Stomach (tissue), 9 donors: ENCODE results near the gene ZNF263. TPM values are rescaled to one million over a fixed set of nuclear protein-coding genes. Genes with fewer than 3 reads are reported as not detected.
A peak's percentile ranks its signal among the peaks of the same experiment; 100 is the strongest.

ENCODE experiments used
- DNase-seq, 2 donors: peaks; one replicate each; pipeline versions ENCODE4 v3.0.0 to v3.0.0-alpha.2; 2013 to 2019
- H3K27ac ChIP-seq, 5 donors: fragments of 200-600 bp in 4 of 5; sonication (generic) in 4 of 5; one replicate each; pipeline ENCODE4 v1.5.1; 2013 to 2019; ENCODE audit warnings: mild to moderate bottlenecking in 1 of 5, moderate library complexity in 1 of 5
- H3K27me3 ChIP-seq, 3 donors: fragments of 200-600 bp; sonication (generic); one replicate each; pipeline ENCODE4 v1.5.1; 2017 to 2019; ENCODE audit warnings: mixed run types in 1 of 3
- H3K36me3 ChIP-seq, 4 donors: fragments of 200-600 bp; sonication (generic); 1 replicate in 3 of 4; 2 replicates in 1 of 4; pipeline ENCODE4 v1.5.1; 2016 to 2019
- H3K4me1 ChIP-seq, 4 donors: fragments of 200-600 bp; sonication (generic); one replicate each; pipeline ENCODE4 v1.5.1; 2016 to 2019
- H3K4me3 ChIP-seq, 4 donors: fragments of 200-600 bp; sonication (generic) in 3 of 4; one replicate each; pipeline ENCODE4 v1.5.1; 2016 to 2019; ENCODE audit warnings: mild to moderate bottlenecking in 1 of 4
- H3K9me3 ChIP-seq, 4 donors: fragments of 200-600 bp; sonication (generic); one replicate each; pipeline ENCODE4 v1.5.1; 2016 to 2019
- EP300 ChIP-seq: sonication (generic); formaldehyde crosslinking; IDR thresholded peaks from one replicate; pipeline ENCODE4 v1.6.1; 2017; ENCODE audit warnings: antibody characterized with exemption
- POLR2A ChIP-seq, 4 donors: fragments of 450-650 bp; IDR thresholded peaks; one replicate each; pipeline ENCODE4 v1.6.1; 2016; ENCODE audit warnings: antibody characterized with exemption in 4 of 4, control low read depth in 2 of 4, mild to moderate bottlenecking in 1 of 4, moderate library complexity in 1 of 4
- POLR2AphosphoS5 ChIP-seq, 3 donors: sonication (generic); formaldehyde crosslinking; IDR thresholded peaks; one replicate each; pipeline ENCODE4 v1.6.1; 2016; ENCODE audit warnings: antibody characterized with exemption in 3 of 3
- WGBS, 5 donors: extraction: QIAGEN DNeasy Blood & Tissue Kit in 3 of 5; methylation state at CpG; one replicate each; pipeline versions ENCODE4 v1.1.5 to v1.1.7; 2013 to 2018; 5-methylcytosine and 5-hydroxymethylcytosine counted together
- intact Hi-C: fragments of 100-400 bp; cut with DNase I; formaldehyde crosslinking; loops from one replicate; pipeline ENCODE4 v1.15.1; 2023; ENCODE audit warnings: low total_unique reads
- polyA plus RNA-seq, 3 donors: library from polyadenylated mRNA; stranded (reverse); fragments of 200-250 nt; gene quantifications; one replicate each; pipeline ENCODE4 v1.2.3, GENCODE V29; 2013
- total RNA-seq, 5 donors: library from RNA; depleted of rRNA; stranded (reverse); fragments of >200 nt; gene quantifications; one replicate each; pipeline versions ENCODE4 v1.1.0 to v1.2.3, GENCODE V29; 2014 to 2016
- TF ChIP-seq, protein P1 (sequence below), 7 experiments: fragments of 450-650 bp in 4 of 7; fragments of 200-600 bp in 3 of 7; sonication (generic) in 3 of 7; IDR thresholded peaks; one replicate each; pipeline ENCODE4 v1.5.1; 2016 to 2019; ENCODE audit warnings: antibody characterized with exemption in 7 of 7, control low read depth in 2 of 7, mild to moderate bottlenecking in 1 of 7
- donor health status: healthy with polysubstance abuse.
- donor health status: Bipolar disorder and iron deficiency.
- donor health status: healthy.

The ZNF263 gene
- total and polyA plus RNA-seq, 8 donors = 10.8 to 67.0 (median 30.8) TPM

DNA sequence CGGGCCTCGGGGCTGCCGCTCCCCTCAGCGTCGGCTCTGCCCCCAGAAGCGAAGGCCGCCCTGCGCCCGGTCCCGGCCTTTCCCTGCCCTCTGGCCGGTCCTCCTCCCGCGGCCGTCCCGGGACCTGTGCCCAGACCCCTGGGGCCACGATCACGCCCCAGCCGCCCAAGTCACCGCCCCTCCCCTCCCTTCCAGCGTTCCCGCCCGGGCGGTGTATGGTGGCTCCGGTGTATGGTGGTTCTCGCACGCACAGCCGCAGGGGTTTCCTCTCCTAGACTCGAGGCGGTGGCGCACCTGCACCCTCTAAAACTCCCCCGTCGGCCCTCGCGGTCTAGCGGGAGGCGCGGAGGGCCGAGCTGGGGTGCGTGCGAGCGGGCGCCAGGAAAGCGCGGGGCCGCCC lies 11.9 kb downstream of the ZNF263 start:
- Histone ChIP-seq H3K4me3 (no peak overlapping the region), H3K27ac (no peak overlapping the region), H3K9me3 (peaks cover 71 to 100% (median 92%) of the 10 kb centered on the region in 4 donors), H3K36me3 (peaks cover 39 to 83% (median 59%) of the 10 kb centered on the region in 4 donors), H3K27me3 (no peaks in the 10 kb centered on the region), H3K4me1 (no peaks in the 10 kb centered on the region)
- TF ChIP-seq POLR2A (IDR thresholded peaks at IDR 0.05) (no peak), EP300 (no peak), POLR2AphosphoS5 (IDR thresholded peaks at IDR 0.05) (no peak)
- TF ChIP-seq, protein P1, sequence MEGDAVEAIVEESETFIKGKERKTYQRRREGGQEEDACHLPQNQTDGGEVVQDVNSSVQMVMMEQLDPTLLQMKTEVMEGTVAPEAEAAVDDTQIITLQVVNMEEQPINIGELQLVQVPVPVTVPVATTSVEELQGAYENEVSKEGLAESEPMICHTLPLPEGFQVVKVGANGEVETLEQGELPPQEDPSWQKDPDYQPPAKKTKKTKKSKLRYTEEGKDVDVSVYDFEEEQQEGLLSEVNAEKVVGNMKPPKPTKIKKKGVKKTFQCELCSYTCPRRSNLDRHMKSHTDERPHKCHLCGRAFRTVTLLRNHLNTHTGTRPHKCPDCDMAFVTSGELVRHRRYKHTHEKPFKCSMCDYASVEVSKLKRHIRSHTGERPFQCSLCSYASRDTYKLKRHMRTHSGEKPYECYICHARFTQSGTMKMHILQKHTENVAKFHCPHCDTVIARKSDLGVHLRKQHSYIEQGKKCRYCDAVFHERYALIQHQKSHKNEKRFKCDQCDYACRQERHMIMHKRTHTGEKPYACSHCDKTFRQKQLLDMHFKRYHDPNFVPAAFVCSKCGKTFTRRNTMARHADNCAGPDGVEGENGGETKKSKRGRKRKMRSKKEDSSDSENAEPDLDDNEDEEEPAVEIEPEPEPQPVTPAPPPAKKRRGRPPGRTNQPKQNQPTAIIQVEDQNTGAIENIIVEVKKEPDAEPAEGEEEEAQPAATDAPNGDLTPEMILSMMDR (IDR thresholded peaks at IDR 0.05) = no peak
- WGBS, 5 donors = 34 to 57% (median 39%) methylated on average over 29 to 45 of the region's 45 CpGs
- DNase-seq = no peak
- intact Hi-C loops = loop anchor here (10.0 kb wide), 1 partner anchor 50 kb away; no protein-coding TSS in a partner anchor

DNA sequence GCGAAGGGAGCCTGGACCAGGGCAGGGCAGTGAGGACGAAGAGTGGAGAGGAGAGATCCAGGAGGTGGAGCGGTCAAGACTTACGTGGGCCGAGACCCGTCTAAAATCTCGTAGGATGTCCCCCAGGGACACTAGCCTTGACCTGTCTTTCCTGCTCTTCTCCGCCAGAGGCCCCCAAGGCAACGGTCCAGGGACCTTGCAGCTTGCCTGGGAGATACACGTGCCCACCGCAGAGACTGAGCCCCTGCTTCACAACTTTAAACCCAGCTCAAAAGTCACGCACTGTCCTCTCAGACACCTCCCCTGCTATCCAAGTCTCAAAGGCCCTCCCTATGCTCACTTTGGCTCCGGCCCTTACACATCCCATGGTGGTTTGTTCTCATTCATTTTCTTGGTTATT lies 12.5 kb downstream of the ZNF263 start:
- Histone ChIP-seq H3K27me3 (no peaks in the 10 kb centered on the region), H3K27ac (no peak overlapping the region), H3K36me3 (peaks cover 39 to 83% (median 59%) of the 10 kb centered on the region in 4 donors), H3K9me3 (peaks cover 66 to 100% (median 92%) of the 10 kb centered on the region in 4 donors), H3K4me1 (no peaks in the 10 kb centered on the region), H3K4me3 (no peak overlapping the region)
- 59 to 75% (median 67%) methylated on average over 13 of the region's 13 CpGs for WGBS, 5 donors
- TF ChIP-seq, protein P1 (IDR thresholded peaks at IDR 0.05) = no peak
- TF ChIP-seq POLR2AphosphoS5 (IDR thresholded peaks at IDR 0.05) (no peak), POLR2A (IDR thresholded peaks at IDR 0.05) (no peak), EP300 (no peak)
- intact Hi-C loops = loop anchor here (10.0 kb wide), 1 partner anchor 51 kb away; no protein-coding TSS in a partner anchor
- DNase-seq = no peak

DNA sequence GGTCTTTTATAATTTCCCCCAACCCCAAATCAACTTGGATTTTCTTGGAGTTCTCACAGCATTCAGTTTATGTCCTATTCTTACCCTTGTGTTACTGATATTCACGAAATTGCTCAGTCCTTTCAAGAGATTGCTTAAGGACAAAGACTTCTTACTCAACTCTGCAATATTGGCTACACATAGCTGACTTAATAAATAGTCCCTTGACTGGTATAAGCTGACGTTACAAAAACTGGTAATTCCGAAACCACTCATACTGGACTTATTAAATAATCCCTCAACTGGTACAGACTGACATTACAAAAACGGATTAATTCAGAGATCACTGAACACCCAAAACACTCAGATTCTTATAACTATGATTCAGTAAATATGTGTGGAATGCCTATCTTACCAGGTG lies 21.1 kb downstream of the ZNF263 start:
- H3K4me1 ChIP-seq = peaks cover 9 to 25% (median 22%) of the 10 kb centered on the region in 4 donors
- WGBS, 5 donors = 72 to 81% (median 75%) methylated on average over 4 of the region's 4 CpGs
- peaks cover 38 to 68% (median 51%) of the 10 kb centered on the region in 4 donors for H3K36me3 ChIP-seq
- TF ChIP-seq, protein P1 (IDR thresholded peaks at IDR 0.05) = no peak
- TF ChIP-seq POLR2A (IDR thresholded peaks at IDR 0.05) (no peak), POLR2AphosphoS5 (IDR thresholded peaks at IDR 0.05) (no peak), EP300 (no peak)
- peaks cover 18 to 93% (median 78%) of the 10 kb centered on the region in 4 donors for H3K9me3 ChIP-seq
- H3K27me3 ChIP-seq = no peaks in the 10 kb centered on the region
- H3K27ac ChIP-seq = peak overlapping the region in 1 of 5 donors; percentile 92
- DNase-seq = no peak
- intact Hi-C loops = no loop called here
- peak overlapping the region; percentile 56 to 80 (median 74) for H3K4me3 ChIP-seq

DNA sequence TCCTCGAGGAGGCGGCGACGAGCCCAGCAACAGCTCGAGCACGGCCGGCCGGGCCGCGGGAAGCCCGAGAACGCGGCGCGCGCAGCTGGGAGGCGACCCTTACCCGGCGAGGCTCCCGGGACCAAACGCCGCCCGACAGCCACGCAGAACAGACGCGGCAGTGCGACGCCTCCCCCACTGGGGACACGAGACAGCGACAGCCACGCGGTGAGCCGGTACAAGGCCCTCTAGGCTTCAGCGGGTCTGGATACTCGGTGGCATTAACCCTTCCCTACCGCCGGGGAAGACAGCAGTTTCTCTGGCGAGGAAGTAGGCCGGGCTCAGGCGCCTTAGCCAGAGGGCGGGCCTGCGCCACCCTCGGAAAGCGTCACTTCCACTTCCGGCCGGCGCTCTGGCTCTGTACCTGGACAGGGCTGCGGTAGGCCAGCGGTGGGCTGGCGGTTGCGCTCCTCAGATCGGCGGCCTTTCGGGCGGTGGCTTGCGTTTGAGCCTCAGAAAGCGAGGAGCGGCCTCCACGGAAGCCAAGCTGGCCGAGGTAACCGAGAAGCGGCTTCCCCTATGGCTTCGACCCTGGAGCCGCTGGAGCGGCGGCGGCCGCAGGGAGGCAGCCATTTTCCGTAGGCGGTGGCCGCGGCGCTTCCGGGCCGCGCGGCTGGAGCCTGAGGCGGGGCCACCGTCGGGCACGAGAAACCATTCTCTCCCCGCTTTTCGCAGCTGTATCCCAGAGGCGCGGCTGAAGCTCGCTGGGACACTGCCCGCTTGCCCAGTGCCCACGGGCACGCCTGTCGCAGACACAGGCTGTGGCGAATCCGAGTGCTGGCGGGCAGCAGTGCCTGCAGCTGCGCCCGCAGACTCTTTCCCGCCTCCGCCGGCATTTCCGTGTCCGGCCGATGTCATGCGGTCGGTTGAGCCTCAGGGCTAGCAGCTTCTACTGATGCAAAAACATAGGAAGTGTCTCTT lies 22.1 kb downstream of the ZNF263 start, which contains the start of the genes TIGD7 and ZNF75A:
TSS of gene TIGD7 (minus strand) at position 322 of the 960 bp plus-strand sequence. CDS start 4,816 bp downstream, outside the sequence.
TSS of gene ZNF75A (plus strand) at position 389 of the 960 bp plus-strand sequence. CDS start 2,932 bp downstream, outside the sequence.
- peak within 1 kb of the TSS; percentile 84 to 93 (median 92) for H3K27ac ChIP-seq
- peak; percentile 83 to 97 for DNase-seq
- TF ChIP-seq EP300 = no peak
- peak; percentile 69 to 94 (median 91) for TF ChIP-seq POLR2AphosphoS5 (IDR thresholded peaks at IDR 0.05)
- TF ChIP-seq, protein P1 (IDR thresholded peaks at IDR 0.05) = peak in 2 of 7 experiments; percentile 20 to 28
- TF ChIP-seq POLR2A (IDR thresholded peaks at IDR 0.05) = peak in 2 of 4 donors; percentile 16 to 23
- H3K27me3 ChIP-seq = no peaks in the 10 kb centered on the region
- peaks cover 18 to 93% (median 77%) of the 10 kb centered on the region in 4 donors for H3K9me3 ChIP-seq
- 1 to 11% (median 4%) methylated on average over 44 to 103 of the region's 103 CpGs for WGBS, 5 donors
- peaks cover 9 to 25% (median 22%) of the 10 kb centered on the region in 4 donors for H3K4me1 ChIP-seq
- H3K4me3 ChIP-seq = peak within 1 kb of the TSS; percentile 56 to 80 (median 74)
- H3K36me3 ChIP-seq = peaks cover 32 to 68% (median 51%) of the 10 kb centered on the region in 4 donors
- intact Hi-C loops = no loop called here
